ENCODE measurements around the gene WDR18.
A peak's percentile ranks its signal among the peaks of the same experiment; 100 is the strongest.
"Not testable (repeated sequence)": the region's sequence is repeated elsewhere in the genome, so short reads cannot be mapped to it uniquely, and the experiment has no call there.

Gene WDR18

DNA sequence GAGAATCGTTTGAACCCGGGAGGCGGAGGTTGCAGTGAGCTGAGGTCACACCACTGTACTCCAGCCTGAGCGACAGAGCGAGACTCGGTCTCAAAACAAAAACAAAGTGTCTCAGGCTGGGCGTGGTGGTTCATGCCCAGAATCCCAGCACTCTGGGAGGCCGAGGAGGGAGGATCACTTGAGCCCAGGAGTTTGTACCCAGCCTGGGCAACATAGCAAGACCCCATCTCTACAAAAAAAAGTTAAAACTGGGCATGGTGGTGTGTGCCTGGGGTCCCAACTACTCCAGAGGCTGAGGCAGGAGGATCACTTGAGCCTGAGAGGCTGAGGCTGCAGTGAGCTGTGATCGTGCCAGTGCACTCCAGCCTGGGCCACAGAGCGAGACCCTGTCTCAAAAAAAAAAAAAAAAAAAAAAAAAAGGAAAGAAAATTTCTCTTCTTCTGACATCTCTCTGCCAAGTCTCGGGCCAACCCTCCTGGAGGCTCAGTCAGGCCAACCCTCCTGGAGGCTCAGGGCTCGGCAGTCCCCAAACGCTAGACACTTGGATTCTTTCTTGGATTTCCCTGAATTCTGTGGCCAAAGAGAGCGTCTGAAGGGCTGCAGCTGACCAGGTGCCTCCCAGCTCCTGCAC lies 32.0 kb upstream of the WDR18 start:
- no peak for DNase-seq

DNA sequence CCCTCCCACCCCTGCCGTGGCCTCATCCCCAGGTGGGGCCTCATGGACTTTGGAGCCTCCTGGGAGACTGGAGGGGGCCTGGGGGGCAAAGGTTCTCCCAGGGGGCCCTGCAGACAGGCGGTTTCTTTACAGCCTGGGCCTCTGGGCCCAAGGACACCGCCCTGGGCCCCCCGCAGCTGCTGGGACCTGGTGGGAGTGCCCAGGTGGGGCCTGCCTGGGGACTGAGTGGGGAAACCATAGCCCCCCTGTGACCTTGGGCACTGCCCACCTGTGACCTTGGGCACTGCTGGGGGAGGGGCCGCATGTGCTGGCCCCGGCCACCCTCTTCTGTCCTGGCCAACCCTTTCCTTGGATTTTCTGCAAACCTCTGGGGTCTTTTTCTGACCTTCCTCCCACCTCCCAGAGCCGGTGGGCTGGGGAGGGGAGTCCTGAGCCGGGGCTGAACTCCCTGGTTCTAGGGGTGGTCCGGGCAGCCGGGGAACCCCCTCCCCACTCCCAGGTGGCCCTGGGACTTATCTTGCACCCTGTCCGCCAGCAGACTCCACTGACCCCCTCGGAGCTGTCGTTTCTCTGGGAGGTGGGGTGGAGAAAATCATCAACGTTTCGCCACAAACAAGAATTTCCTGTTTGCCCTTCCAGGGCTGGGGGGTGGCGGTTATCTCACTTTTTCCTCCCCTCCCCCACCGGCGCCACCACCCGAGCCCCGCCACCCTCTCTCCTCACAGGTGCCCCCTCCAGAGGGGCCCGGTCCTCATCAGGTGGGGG lies 31.3 kb upstream of the WDR18 start:
- DNase-seq = no peak

DNA sequence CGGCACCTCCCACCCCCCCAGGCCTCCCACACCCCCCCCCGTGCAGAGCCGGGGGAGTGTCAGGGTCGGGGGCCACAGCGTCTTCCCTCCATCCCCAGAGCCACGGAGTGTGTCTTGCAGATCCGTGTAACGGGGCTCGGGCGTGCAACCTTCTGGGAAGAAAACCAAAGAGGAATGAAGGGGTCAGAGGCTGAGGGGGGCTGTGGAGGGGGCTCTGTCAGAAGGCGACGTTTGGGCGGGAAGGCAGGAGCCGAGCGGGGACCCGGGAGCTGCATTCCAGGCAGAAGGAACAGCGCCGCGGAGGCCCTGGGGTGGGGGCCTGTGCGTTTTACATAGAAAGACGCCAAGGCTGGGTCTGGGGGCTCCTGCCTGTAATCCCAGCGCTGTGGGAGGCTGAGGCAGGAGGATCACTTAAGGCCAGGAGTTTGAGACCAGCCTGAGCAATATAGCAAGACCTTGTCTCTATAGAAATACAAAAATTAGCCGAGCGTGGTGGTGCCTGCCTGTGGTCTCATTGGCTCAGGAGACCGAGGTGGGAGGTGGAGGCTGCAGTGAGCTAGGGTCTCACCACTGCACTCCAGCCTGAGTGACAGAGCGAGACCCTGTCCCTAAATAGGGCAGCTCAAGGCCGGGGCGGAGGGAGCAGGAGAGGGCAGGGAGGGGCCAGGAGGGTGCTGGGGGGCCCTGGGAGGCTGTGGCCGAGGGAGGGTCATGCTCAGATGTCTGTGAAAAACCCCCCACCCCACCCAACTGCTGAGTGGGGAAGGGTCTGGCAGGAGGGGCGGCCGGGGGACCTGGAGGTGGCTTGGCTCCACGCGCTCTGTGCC lies 30.5 kb upstream of the WDR18 start:
- DNase-seq = no peak

DNA sequence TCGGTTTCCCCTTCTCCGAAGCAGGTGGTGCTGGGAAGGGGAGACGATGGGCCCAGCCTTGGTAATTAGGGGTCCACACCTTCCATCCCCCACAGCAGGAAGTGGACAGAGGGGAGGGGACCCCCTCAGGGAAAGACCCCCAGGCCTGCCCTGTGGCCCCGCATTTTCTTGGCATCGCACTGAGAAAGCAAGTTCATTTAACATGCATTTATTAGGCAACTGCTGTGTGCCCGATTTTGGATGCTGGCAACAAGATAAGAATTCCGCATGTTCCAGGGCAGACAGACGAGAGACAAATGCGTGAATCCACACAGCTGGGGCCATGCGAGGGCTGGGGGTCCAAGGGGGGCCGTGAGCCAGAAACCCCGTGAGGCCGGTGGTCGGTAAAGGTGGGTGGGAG lies 29.9 kb upstream of the WDR18 start:
- DNase-seq = no peak

DNA sequence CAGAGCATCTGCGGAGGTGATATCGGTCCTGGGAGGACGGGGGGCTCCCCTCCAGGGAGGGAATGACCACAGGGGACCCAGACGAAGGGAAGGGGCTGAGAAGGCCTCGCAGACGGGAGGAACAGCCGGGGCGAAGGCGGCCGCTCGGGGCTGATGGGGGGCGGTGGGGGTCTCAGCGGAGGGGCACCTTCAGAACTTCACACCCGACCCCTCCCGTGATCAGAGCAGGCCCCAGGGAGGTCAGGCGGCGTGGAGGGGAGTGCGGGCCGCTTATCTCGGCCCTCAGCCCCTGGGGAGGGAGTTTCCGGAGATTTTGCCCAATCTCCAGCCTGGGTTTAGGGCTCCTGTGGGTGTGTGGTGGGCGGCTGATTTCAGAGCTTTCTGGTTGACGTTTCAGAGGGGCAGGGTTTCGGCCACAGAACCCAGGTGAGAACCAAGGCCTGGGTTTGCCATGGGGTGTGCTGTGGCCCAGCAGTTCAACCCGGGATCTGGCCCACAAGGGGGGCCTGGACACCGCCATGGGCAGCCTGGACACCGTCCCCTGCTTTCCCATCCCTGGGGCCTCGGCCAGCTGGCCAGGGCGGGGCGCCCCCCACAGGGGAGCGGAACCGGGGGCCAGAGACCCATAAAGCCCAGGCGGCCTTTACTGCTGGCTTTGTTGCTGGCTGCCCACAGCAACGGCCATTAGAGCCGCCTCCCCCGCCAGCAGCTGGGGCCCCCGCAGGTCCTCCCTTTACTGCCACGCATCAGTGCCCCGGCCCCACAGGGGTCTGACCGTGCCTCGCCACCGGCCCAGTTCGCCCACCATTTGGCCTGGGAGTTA lies 29.3 kb upstream of the WDR18 start:
- DNase-seq = no peak

DNA sequence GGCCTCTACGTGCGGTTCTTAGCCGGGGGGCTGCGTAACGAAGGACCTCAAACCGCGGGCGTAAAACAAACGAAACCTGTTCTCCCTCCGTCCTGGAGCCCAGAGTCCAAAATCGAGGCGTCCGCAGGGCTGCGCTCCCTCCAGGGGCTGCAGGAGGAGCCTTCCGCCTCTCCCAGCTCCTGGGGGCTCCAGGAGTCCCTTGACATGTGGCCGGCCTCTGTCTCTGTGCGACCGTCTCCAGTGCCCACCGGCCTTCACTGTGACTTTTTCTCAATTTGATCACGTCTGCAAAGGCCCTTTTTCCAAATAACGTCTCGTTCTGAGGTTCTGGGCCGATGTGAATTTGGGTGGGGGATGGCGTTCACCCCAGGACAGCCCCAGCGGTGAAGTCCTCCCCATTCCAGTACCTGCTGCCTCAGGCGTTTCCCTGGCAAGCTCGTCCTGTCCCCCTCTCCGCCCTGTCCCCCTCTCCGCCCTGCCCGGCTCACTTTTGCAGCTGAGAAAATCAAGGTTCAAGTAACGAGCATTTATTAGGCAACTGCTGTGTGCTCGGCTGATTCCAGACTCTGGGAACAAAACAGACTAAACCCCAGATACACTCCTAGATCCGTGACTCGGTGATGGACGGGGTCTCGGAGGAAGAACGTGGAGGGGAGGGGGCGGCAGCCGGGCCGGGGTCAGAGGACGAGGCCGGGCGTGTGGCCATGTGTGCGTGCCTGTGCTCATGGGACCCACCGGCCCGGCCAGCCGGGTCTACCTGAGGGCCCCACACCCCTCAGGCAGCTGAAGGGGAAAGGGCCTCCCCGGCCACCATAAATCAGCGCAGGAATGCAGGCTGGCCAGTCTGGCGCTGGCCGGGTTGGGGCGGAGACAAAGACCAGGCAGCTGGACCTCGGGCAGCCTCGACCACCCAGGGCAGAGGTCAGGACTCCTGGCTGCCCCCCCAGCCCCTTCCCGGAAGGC lies 28.1 kb upstream of the WDR18 start:
- DNase-seq = no peak

DNA sequence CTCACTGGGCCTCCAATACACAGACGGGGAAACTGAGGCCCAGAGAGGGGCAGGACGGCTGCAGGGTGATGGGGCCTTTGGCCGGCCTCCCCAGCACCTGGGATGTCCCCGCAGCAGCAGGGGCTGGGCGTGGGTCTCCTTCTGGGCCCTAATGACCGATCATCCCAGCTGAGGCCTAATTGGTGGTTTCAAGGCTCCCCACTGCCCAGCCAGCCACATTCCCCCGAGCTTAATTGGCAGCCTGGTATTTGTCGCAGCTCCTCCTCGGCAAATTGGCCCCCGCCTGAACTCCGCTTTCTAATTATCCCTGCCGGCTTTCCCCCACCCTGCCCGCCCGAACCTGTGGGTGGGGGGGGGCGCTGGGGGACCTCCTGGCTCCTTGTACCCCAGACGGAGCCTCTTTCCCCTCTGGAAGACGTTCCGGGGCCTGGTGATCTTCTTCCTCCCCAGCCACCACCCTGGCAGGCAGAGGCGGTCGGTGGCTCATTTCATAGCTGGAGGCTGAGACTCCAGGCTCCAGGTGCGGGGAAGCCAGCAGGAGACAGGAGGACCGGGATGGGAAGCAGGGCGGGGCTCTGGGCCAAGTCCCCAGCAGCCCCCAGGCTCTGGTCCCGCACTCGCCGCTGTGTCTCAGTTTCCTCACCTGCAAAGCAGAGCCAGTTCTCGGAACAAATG lies 27.2 kb upstream of the WDR18 start:
- no peak for DNase-seq

DNA sequence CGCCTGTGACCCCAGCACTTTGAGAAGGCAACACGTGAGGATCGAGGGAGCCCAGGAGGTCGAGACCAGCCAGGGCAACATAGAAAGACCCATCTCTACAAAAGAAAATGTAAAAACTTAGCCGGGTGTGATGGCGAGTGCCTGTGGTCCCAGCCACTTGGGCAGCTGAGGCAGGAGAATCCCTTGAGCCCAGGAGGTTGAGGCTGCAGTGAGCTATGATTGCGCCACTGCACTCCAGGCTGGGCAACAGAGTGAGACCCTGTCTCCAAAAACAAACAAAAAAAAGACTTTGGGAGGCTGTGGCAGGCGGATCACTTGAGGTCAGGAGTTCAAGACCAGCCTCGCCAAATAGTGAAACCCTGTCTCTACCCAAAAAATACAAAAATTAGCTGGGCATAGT lies 26.6 kb upstream of the WDR18 start:
- DNase-seq = not testable (repeated sequence)

DNA sequence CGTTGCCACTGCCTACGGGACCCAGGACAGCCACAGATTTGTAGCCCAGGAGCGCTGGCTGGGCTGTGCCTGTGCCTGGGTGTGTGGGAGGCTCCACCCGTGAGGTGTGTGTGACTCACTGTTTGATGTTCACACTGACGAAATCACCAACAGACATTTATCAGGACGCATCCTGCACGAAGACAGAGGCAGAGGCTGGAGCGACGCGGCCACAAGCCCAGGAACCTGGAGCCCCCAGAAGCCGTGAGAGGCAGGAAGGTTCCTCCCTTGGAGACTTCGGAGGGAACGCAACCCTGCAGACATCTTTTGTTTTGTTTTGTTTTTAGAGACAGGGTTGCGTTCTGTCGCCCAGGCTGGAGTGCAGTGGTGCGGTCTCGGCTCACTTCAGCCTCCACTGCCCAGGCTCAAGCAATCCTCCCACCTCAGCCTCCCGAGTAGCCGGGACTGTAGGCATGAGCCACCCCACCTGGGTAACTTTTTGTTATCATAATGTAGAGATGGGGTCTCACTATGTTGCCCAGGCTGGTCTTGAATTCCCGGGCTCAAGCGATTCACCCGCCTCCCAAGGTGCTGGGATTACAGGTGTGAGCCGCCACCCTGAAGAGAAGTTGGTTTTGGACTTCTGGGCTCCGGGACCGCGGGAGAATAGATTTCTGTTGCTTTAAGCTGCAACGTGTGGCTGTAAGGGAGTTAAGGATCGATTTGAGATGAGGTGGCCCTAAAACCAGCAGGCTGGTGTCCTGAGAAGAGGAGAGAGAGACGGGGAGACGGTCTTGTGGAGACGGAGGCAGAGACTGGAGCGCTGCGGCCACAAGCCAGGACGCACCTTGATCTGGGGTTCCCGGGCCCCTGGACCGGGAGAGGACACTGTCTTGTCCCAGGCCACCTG lies 24.9 kb upstream of the WDR18 start:
- DNase-seq = peak; percentile 70

DNA sequence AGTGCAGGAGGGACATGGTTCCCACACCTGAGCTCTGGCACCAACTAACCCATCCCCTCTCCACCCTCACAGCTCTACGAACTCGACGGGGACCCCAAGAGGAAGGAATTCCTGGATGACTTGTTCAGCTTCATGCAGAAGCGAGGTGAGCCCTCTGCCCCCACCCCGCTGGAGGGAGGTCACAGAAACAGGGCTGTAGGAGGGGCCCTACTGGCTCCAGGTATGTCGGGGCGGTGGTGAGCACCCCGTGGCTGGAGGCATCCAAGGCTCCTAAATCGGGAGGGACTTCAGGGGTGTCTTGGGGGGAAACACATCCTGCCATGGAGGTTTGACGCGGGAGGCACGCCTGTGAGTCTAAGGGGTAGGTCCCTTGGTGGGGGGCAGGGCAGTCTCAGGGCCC lies 24.1 kb upstream of the WDR18 start:
- no peak for DNase-seq

DNA sequence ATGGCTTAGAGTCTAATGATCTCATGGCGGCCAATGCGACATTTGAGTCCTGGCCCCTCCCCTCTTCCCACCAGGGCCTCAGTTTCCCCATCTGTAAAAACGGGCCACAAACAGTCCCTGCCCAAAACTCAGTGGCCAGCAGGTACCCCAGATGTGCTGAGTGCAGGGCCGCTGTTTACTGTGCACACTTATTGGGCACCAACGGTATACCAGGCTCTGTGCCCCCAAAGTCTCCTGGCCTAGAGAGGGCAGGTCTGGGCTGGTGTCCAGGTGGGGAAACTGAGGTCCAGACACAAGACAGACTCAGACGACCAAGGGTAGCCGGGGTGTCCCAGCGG lies 23.6 kb upstream of the WDR18 start:
- no peak for DNase-seq

DNA sequence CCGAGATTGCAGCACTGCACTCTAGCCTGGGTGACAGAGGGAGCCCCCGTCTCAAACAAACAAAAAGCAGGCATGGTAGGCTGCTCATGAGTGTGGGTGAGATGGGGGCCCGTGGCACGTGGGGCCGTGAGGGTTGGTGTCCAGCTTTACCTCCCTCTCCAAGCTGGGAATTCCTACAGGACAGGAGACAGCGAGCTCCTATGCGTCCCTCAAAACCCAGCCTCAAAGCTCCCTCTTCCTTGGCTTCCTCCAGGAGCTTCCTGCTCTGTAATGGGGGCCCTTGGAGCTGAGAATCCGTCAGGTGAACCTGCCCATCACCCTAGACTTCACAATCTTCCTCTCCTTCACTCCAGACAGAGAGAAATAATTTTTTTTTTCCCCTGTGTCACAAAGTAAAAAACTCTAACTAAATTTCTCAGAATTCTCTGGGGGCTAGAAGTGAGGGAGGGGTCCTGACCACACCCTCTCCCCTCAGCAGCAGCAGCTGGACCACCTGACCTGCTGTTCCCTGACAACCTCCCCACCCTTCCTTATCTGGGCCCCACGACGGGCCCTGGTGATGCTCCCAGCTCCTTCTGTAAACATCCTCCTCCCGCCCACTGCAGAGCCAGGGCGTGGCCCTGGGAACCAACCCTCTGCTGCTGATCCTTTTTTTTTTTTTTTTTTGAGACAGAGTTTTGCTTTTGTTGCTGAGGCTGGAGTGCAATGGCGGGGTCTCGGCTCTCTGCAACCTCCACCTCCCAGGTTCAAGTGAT lies 22.1 kb upstream of the WDR18 start:
- DNase-seq = no peak

DNA sequence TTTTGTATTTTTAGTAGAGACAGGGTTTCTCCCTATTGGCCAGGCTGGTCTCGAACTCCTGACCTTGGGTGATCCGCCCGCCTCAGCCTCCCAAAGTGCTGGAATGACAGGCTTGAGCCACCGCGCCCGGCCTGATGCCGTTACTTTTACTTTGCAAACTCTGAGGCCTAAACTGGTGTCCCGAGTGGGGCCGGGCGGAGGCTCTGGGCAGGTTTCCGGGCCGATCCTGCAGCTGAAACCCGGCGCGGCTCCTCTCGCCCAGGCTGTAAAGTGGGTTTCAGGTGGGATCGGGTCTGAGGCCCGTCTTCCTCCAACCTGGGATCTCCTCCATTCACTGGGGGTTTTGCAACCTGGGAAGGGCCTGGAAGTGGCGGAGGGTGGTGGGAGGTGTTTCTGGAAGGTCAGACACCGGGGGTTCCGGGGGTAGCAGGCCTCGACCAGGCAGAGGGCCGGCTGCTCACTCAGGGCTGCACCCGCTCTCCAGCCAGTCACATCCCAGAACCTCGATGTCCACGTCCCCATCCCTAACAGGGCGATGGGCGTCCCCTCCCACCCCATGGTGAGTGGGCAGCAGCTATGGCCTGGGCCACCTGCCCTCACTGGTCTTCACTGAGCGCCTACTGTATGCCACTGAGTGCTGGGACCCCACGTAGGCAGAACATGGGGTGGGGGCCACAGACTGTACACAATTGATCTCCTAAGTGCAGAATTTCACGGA lies 21.3 kb upstream of the WDR18 start:
- no peak for DNase-seq

DNA sequence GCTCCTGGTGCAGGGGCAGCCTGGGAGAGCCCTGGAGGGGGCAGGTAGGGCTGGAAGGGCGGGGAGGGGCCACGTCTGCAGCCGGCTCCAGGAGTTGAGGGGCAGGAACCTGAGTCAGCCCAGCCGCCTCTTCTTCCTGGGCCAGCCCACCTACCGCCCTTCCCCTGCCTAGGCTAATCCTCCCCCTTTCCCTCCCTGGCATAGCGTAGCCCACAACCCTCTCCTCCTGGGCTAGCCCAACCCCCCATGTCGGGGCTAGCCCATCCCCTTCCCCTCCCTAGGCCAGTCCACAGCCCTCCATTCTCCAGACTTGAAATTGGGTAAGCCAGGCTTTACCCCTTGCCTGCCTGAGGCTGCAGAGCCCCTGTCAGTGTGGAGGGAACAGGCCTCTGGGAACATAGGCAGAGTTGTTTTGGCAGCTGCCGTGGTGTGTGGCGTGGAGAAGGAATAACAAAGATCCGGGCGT lies 20.6 kb upstream of the WDR18 start:
- DNase-seq = no peak

DNA sequence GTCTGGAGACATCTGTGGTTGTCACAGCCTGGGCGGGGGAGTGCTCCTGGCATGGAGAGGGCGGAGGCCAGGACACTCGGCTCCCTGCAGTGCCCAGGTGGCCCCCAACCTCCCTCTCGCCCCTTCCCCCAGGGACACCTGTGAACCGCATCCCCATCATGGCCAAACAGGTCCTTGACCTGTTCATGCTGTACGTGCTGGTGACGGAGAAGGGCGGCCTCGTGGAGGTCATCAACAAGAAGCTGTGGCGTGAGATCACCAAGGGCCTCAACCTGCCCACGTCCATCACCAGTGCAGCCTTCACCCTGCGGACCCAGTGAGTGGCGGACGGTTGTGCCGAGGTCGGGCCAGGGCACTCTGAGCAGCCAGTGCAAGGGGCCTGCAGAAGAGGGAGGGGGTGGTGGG lies 20.0 kb upstream of the WDR18 start:
- no peak for DNase-seq

DNA sequence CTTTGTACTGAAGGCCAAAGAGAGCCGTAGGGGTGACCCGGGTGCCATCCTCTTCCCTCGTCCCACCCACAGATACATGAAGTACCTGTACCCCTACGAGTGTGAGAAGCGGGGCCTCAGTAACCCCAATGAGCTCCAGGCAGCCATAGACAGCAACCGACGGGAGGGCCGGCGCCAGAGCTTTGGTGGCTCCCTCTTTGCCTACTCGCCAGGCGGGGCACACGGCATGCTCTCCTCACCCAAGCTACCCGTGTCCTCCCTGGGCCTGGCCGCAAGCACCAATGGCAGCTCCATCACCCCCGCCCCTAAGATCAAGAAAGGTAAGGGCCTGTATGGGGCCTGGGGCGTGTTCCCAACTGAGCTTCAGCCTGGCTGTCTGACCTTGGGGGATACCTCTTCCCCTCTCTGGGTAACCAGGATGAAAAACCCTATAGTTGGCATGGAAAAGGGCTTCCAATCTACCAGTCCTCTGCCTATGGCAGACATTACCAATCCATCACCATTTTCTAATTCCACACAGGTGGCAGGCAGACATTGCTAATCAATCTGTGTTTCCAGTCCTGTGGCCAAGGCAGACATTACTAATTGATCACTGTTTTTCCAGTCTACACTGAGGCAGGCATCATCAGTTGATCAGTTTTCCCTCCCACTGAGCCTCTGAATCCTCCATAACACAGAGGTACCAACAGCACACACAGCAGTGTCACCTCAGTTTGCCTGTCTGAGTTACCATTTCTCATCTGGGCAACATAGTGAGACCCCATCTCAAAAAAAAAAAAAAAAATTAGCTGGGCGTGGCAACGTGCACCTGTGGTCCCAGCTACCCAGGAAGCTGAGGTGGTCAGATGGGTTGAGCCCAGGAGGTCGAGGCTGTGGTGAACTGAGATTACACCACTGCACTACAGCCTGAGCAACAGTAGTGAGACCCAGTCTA lies 19.1 kb upstream of the WDR18 start:
- no peak for DNase-seq

DNA sequence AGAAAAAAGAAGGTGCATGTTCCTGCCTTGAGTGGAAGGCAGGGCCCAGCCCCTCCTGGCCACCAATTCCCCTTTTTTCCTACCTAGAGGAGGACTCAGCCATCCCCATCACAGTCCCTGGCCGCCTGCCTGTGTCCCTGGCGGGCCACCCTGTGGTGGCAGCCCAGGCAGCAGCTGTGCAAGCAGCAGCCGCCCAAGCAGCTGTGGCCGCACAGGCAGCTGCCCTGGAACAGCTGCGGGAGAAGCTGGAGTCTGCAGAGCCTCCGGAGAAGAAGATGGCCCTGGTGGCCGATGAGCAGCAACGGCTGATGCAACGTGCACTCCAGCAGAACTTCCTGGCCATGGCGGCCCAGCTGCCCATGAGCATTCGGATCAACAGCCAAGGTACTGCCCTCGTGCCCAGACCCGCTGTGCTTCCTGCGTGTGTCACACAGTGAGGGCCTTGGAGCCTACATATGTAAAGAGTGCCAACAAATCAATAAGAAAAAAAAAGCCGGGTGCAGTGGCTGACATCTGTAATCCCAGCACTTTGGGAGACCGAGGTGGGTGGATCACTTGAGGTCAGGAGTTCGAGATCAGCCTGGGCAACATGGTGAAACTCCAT lies 17.6 kb upstream of the WDR18 start:
- DNase-seq = no peak

All from stimulated activated CD4-positive, alpha-beta T cell treated with anti-CD3 and anti-CD28 coated beads, Interleukin-1b, Interleukin-23, amount 100 ng/mL, for 48 hours (primary cell).